ENCODE data around the gene KRT36. TPM values are rescaled to one million over a fixed set of nuclear protein-coding genes. Genes with fewer than 3 reads are reported as not detected.

Gene KRT36
- total RNA-seq, 4 donors from 2014 or later = 0.38 TPM; not detected in 3

DNA sequence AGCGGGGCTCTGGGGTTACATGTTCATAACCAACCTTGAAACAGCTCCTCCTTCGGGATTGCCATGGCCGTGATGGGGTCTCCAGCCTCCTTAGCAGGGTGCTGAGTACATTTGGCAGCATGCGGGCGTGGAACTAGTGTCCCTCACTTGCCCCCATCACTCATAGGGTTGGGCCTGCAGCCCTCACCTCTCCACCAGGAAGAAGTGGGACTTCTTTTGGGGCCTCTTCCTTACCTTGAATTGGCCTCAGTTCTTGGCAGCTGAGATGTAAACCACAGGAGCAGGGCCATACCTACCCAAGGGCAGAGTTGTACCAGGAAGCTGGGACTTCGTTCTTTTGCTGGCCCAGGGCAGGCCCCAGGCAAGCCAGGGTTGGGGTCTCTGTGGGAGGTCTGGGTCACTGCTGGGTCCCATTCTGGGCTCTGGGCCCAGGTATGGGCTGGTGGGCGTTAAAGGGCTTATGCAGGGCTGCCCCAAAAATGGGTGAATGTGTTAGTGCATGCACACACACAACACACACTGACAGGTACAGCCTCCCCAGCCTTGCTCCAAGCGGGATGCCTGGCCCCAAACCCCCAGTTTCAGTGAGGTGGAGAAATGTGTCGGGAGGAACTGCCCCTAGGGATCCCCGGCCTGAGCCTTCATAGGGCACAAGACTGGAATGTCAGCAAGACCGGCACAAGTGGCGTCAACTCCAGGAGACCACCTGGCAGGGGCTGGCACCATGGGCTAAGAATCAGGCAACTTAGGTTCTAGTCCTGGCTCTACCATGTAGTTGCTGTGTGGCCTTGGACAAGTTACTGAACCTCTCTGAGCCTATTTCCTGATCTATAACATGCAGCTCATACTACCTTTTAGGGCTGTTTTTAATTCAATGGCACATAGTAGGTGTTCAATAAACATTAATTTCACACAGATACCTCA lies 32.9 kb upstream of the KRT36 start:
- peak overlapping the region; percentile 68 to 92 (median 84) for H3K27ac ChIP-seq
- H3K9me3 ChIP-seq = no peaks in the 10 kb centered on the region
- intact Hi-C loops (cut with DNase I) = no loop called here
- DNase-seq = no peak
- TF ChIP-seq, protein P1, sequence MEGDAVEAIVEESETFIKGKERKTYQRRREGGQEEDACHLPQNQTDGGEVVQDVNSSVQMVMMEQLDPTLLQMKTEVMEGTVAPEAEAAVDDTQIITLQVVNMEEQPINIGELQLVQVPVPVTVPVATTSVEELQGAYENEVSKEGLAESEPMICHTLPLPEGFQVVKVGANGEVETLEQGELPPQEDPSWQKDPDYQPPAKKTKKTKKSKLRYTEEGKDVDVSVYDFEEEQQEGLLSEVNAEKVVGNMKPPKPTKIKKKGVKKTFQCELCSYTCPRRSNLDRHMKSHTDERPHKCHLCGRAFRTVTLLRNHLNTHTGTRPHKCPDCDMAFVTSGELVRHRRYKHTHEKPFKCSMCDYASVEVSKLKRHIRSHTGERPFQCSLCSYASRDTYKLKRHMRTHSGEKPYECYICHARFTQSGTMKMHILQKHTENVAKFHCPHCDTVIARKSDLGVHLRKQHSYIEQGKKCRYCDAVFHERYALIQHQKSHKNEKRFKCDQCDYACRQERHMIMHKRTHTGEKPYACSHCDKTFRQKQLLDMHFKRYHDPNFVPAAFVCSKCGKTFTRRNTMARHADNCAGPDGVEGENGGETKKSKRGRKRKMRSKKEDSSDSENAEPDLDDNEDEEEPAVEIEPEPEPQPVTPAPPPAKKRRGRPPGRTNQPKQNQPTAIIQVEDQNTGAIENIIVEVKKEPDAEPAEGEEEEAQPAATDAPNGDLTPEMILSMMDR (IDR thresholded peaks at IDR 0.05) = no peak
- no peak for TF ChIP-seq POLR2A (IDR thresholded peaks at IDR 0.05)
- peaks cover 0 to 45% (median 2%) of the 10 kb centered on the region in 4 donors for H3K27me3 ChIP-seq
- peak overlapping the region in 2 of 4 donors; percentile 15 to 68 for H3K4me3 ChIP-seq
- H3K4me1 ChIP-seq = peaks cover 15 to 77% (median 21%) of the 10 kb centered on the region in 3 donors
- 81 to 100% methylated on average over 1 to 3 of the region's 12 CpGs for WGBS, 2 donors
- peaks cover 0 to 17% (median 7%) of the 10 kb centered on the region in 3 donors for H3K36me3 ChIP-seq

DNA sequence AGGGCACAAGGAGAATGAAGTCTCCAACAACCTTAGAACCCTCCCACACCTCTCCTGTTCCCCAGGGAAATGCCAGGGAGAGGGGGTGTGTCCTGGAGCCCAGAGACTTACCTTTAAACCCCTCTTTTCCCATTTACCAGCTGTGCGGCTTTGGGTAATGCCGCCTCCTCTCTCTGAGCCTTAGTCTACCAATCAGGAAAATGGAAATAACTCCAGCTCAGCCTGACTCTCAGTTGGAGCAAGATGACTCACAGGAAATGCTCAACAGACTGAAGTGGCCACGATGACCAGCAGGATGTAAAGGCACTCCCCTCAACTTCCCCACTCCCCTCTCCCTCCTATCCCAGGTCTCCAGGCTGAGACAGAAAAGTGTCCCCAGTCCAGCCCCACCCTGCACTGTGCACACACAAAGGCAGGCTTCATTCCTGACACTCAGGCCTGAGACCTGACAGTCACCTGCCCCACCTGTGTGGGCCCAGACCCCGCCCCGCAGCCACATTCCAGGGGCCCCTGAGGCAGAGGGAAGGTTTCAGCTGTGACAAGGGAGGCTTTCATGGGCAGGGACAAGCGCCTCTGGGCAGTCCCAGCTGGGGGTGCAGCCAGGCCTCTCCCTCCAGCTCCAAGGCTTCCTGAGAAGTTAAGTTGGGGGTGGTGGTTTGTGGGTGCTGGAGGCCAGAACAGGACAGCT lies 32.0 kb upstream of the KRT36 start:
- peak overlapping the region; percentile 68 to 92 (median 84) for H3K27ac ChIP-seq
- no peak for TF ChIP-seq POLR2A (IDR thresholded peaks at IDR 0.05)
- TF ChIP-seq, protein P1 (IDR thresholded peaks at IDR 0.05) = no peak
- intact Hi-C loops (cut with DNase I) = no loop called here
- DNase-seq = no peak
- WGBS, 2 donors = 18 to 40% methylated on average over 3 to 4 of the region's 6 CpGs
- peaks cover 14 to 78% (median 16%) of the 10 kb centered on the region in 3 donors for H3K4me1 ChIP-seq
- no peaks in the 10 kb centered on the region for H3K9me3 ChIP-seq
- peaks cover 0 to 25% (median 7%) of the 10 kb centered on the region in 3 donors for H3K36me3 ChIP-seq
- H3K4me3 ChIP-seq = peak overlapping the region in 3 of 4 donors; percentile 15 to 59 (median 40)
- H3K27me3 ChIP-seq = peaks cover 0 to 38% (median 0%) of the 10 kb centered on the region in 4 donors

DNA sequence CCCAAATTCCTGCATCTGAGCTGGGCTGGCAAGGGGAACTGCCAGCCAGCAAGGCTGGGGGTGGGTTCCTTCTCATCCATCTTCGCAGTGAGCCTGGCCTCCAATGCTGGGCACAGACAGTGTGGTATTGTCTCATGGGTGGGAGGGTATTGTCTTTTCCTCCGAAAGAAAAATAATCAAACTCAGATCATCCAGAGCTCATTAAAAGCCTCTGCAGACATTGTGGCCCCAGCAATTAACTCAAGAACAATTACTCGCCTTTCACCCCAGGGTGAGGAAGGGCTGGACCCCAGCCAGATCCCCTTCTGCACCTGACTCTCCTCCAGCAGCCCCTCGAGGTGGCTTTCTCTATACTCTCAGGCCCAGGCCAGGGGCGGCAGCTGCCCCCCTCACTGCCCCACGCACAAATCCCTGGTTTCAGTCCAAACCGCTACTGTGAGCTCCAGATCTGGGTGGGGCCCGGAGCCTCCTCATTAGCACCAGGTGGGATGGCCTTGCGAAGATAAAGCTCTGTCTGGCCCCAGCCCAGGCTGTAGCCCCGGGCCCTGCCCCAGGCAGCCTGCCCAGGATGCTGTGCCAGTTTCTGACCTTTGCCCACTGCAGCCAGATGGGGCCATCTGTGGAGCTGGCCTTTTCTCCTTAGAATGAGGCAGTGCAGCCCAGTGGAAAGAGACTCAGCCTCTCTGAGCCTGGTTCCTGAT lies 31.3 kb upstream of the KRT36 start:
- intact Hi-C loops (cut with DNase I) = no loop called here
- Histone ChIP-seq H3K27ac (peak overlapping the region; percentile 68 to 92 (median 84)), H3K4me1 (peaks cover 14 to 83% (median 16%) of the 10 kb centered on the region in 3 donors), H3K9me3 (no peaks in the 10 kb centered on the region), H3K36me3 (peaks cover 0 to 33% (median 7%) of the 10 kb centered on the region in 3 donors), H3K27me3 (peaks cover 0 to 31% (median 0%) of the 10 kb centered on the region in 4 donors), H3K4me3 (peak overlapping the region in 3 of 4 donors; percentile 29 to 59 (median 40))
- WGBS, 2 donors = 27 to 66% methylated on average over 2 to 7 of the region's 10 CpGs
- TF ChIP-seq, protein P1 (IDR thresholded peaks at IDR 0.05) = no peak
- no peak for TF ChIP-seq POLR2A (IDR thresholded peaks at IDR 0.05)
- no peak for DNase-seq

DNA sequence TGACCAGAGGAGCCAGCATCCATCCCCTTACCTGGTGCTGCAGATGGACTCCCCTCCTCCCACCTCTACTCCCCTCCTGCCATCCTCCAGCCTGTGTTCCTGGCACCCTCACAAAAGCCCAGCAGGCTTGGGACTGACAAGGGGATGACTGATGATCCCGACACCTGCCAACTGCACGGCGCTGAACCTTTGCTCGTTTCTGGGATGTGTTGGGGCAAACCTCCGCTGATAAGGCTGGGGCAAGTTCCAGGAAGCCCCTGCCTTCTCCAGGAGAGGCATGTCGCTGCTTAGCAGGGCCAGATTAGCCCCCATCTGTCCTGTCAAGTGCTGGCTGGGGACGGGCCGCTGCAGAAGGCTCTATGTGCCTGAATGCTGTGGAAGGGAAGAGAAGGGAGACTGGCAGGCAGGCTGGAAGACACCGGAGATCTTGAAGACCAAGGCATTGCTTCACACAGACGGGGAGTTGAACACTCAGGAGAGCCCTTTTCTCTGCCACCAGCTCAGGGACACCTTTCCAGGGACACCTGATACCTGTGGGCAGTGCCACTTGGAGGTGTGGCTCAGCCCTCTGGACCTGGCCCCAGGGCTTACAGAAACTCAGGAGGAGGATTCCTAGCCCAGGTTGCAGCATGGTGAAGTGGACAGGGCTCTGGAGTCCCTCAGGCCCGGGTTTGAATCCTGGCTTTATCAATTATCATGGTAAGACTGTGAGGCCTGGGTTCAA lies 30.0 kb upstream of the KRT36 start:
- TF ChIP-seq POLR2A (IDR thresholded peaks at IDR 0.05) = no peak
- TF ChIP-seq, protein P1 (IDR thresholded peaks at IDR 0.05) = no peak
- no peak for DNase-seq
- Histone ChIP-seq H3K4me1 (peaks cover 14 to 79% (median 16%) of the 10 kb centered on the region in 3 donors), H3K9me3 (no peaks in the 10 kb centered on the region), H3K36me3 (peaks cover 2 to 41% (median 5%) of the 10 kb centered on the region in 3 donors), H3K27me3 (peaks cover 0 to 28% (median 0%) of the 10 kb centered on the region in 4 donors), H3K4me3 (peak overlapping the region in 3 of 4 donors; percentile 29 to 59 (median 40)), H3K27ac (peak overlapping the region; percentile 68 to 92 (median 84))
- intact Hi-C loops (cut with DNase I) = no loop called here
- WGBS, 2 donors = 10 to 30% methylated on average over 5 of the region's 11 CpGs
